OCI-LY7 (cell line): ENCODE data around the gene ZFAND2B.

Source experiments
- EZH2phosphoT487 ChIP-seq: fragments of 200-600 bp; sonication (generic); IDR thresholded peaks from 2 replicates; pipeline ENCODE4 v1.6.1; 2018; ENCODE audit warnings: low read depth, borderline replicate concordance, mild to moderate bottlenecking, mixed run types, antibody characterized with exemption, low read length, moderate library complexity, mixed read lengths
- TF ChIP-seq, protein P1 (sequence below): fragments of 200-600 bp; sonication (generic); conservative IDR thresholded peaks from 2 replicates; pipeline ENCODE4 v1.5.1; 2014; ENCODE audit warnings: mild to moderate bottlenecking, antibody characterized with exemption, low read length, moderate library complexity, mixed read lengths

DNA sequence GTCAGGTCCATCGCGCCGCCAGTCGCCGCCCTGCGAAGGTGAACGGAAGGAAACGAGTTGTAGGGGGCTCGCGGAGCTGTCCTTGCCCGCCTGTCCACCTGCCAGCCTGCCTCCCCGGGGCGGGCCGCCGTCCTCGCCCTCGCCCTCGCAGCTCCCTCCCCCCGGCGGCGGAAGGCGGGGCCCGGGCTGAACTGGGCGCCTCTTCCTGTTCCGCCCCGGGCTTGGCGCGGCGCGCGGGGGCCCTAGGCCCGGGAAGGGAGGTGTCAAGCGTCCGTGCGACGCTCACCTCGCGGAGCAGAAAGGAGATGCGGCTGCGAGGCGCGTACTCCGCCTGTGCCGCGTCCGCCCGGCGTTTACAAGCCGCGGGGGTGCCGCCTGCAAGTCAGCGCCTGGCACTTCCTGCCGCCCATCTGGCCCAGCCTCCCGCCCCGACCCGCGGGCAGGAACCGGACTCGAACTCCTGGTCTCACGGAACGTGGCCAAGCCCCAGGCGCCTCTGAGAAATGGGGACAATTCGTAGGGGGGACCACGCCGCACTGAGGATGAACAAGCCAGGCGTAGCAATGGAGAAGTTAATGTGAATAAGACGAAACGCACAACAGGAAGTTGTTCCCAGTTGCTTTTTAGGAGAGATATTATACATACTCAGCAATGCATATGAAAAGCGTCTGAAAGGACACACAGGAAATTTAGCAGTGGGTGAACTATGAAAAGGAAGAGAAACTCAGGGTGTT lies 29.6 kb upstream of the ZFAND2B start, which contains the start of gene CNPPD1:
- TF ChIP-seq, protein P1, sequence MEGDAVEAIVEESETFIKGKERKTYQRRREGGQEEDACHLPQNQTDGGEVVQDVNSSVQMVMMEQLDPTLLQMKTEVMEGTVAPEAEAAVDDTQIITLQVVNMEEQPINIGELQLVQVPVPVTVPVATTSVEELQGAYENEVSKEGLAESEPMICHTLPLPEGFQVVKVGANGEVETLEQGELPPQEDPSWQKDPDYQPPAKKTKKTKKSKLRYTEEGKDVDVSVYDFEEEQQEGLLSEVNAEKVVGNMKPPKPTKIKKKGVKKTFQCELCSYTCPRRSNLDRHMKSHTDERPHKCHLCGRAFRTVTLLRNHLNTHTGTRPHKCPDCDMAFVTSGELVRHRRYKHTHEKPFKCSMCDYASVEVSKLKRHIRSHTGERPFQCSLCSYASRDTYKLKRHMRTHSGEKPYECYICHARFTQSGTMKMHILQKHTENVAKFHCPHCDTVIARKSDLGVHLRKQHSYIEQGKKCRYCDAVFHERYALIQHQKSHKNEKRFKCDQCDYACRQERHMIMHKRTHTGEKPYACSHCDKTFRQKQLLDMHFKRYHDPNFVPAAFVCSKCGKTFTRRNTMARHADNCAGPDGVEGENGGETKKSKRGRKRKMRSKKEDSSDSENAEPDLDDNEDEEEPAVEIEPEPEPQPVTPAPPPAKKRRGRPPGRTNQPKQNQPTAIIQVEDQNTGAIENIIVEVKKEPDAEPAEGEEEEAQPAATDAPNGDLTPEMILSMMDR, result no peak
- no peak for TF ChIP-seq EZH2phosphoT487
